WTC11 (cell line): ENCODE results near the gene QRSL1. TPM values are rescaled to one million over a fixed set of nuclear protein-coding genes. Genes with fewer than 3 reads are reported as not detected.

Experiments used
- ATAC-seq: fragments of 200-7000 bp; cut with Tn5 transposase; 2 replicates; pipeline ENCODE4 v1.10.0; 2021; ENCODE audit warnings: mild to moderate bottlenecking, moderate library complexity
- CTCF ChIA-PET: fragments of 300-600 bp; sonication (Branson Sonifier 250); formaldehyde crosslinking; loops from one replicate; lab custom pipeline; 2021; ENCODE audit warnings: antibody characterized with exemption; lab: Charles Lee
- POLR2A ChIA-PET: fragments of 350-600 bp; sonication (Branson Sonifier 250); formaldehyde crosslinking; loops from one replicate; lab custom pipeline; 2021; ENCODE audit warnings: antibody characterized with exemption; lab: Charles Lee
- DNase-seq: peaks from one replicate; pipeline ENCODE4 v3.0.0; 2021; ENCODE audit warnings: low spot score
- H3K27ac Mint-ChIP-seq: 2 replicates; pipeline ENCODE4 v1.8.0; 2021; ENCODE audit warnings: mixed read lengths
- H3K27me3 Mint-ChIP-seq: 2 replicates; pipeline ENCODE4 v1.8.0; 2021; ENCODE audit warnings: low read depth, mild to moderate bottlenecking, moderate library complexity, mixed read lengths
- H3K36me3 Mint-ChIP-seq: 2 replicates; pipeline ENCODE4 v1.8.0; 2021; ENCODE audit warnings: mixed read lengths
- H3K4me1 Mint-ChIP-seq: 2 replicates; pipeline ENCODE4 v1.8.0; 2022; ENCODE audit warnings: mixed read lengths
- H3K4me3 Mint-ChIP-seq: 2 replicates; pipeline ENCODE4 v1.8.0; 2021; ENCODE audit warnings: mild to moderate bottlenecking, moderate library complexity, mixed read lengths
- H3K9me3 Mint-ChIP-seq: 2 replicates; pipeline ENCODE4 v1.8.0; 2021; ENCODE audit warnings: mixed read lengths
- ELF4 ChIP-seq: sonication (generic); formaldehyde crosslinking; IDR thresholded peaks from 2 replicates; pipeline ENCODE4 v1.8.1; 2022; ENCODE audit warnings: low read depth, mild to moderate bottlenecking, moderate library complexity, missing genetic modification reagents
- EMX1 ChIP-seq: fragments of 250-450 bp; sonication (Bioruptor Pico); IDR thresholded peaks from 2 replicates; pipeline ENCODE4 v1.8.0; 2021; ENCODE audit warnings: mild to moderate bottlenecking
- MXD4 ChIP-seq: fragments of 250-450 bp; sonication (Bioruptor Pico); IDR thresholded peaks from 2 replicates; pipeline ENCODE4 v1.8.0; 2021; ENCODE audit warnings: mild to moderate bottlenecking, moderate library complexity, borderline replicate concordance
- NFE2L1 ChIP-seq: sonication (generic); formaldehyde crosslinking; IDR thresholded peaks from 2 replicates; pipeline ENCODE4 v1.8.1; 2023; ENCODE audit warnings: missing genetic modification reagents
- TEAD1 ChIP-seq: sonication (generic); formaldehyde crosslinking; IDR thresholded peaks from 2 replicates; pipeline ENCODE4 v1.8.0; 2022; ENCODE audit warnings: mild to moderate bottlenecking, missing genetic modification reagents
- ZBTB21 ChIP-seq: sonication (generic); formaldehyde crosslinking; IDR thresholded peaks from 2 replicates; pipeline ENCODE4 v1.8.1; 2023; ENCODE audit warnings: mild to moderate bottlenecking, missing genetic modification reagents, borderline replicate concordance
- ZNF281 ChIP-seq: sonication (generic); formaldehyde crosslinking; IDR thresholded peaks from 2 replicates; pipeline ENCODE4 v1.8.0; 2023; ENCODE audit warnings: mild to moderate bottlenecking, missing genetic modification reagents
- ZNF396 ChIP-seq: fragments of 250-450 bp; sonication (Bioruptor Pico); IDR thresholded peaks from 2 replicates; pipeline ENCODE4 v1.8.0; 2021; ENCODE audit warnings: mild to moderate bottlenecking, moderate library complexity, borderline replicate concordance
- ZNF532 ChIP-seq: fragments of 250-450 bp; sonication (Bioruptor Pico); IDR thresholded peaks from 2 replicates; pipeline ENCODE4 v1.9.0; 2021; ENCODE audit warnings: mild to moderate bottlenecking, borderline replicate concordance
- total RNA-seq: library from RNA; stranded (reverse); gene quantifications from 3 replicates; pipeline ENCODE4 v1.2.3, GENCODE V29; 2021
- TF ChIP-seq, protein P1 (sequence below): sonication (generic); formaldehyde crosslinking; IDR thresholded peaks from 2 replicates; pipeline ENCODE4 v1.8.0; 2022; ENCODE audit warnings: missing genetic modification reagents
- TF ChIP-seq, protein P2 (sequence below): fragments of 250-450 bp; sonication (Bioruptor Pico); IDR thresholded peaks from 2 replicates; pipeline ENCODE4 v1.9.0; 2021; ENCODE audit warnings: mild to moderate bottlenecking
- TF ChIP-seq, protein P3 (sequence below): fragments of 200-600 bp; IDR thresholded peaks from 2 replicates; pipeline ENCODE4 v1.8.0; 2022; ENCODE audit warnings: antibody characterized with exemption
- TF ChIP-seq, protein P4 (sequence below): sonication (generic); formaldehyde crosslinking; IDR thresholded peaks from 2 replicates; pipeline ENCODE4 v1.8.1; 2023; ENCODE audit warnings: mild to moderate bottlenecking, missing genetic modification reagents

QRSL1 gene
- total RNA-seq, 1 experiment from 2014 or later = 17.7 TPM

DNA sequence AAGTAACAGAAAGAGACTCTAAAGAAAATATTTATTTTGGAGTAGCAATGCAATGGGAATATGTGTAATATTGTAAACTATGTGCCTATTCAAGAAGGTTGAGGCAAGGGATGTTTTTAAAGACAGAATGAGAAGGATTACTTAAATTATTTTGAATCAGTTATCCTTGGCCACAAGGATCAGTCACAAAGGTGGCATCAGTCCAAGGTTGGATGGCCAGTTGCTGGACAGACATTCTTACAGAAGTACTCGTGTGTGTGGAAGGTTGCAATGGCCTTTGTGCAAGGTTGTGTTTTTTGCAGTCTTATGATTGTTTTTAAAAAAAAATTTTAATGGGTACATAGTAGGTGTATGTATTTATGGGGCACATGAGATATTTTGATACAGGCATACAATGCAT, 2.0 kb downstream of the QRSL1 start:
- no peak for TF ChIP-seq MXD4
- no peak for TF ChIP-seq NFE2L1 (CRISPR knock-in tag)
- TF ChIP-seq ZNF281 (CRISPR knock-in tag) = no peak
- TF ChIP-seq, protein P1, sequence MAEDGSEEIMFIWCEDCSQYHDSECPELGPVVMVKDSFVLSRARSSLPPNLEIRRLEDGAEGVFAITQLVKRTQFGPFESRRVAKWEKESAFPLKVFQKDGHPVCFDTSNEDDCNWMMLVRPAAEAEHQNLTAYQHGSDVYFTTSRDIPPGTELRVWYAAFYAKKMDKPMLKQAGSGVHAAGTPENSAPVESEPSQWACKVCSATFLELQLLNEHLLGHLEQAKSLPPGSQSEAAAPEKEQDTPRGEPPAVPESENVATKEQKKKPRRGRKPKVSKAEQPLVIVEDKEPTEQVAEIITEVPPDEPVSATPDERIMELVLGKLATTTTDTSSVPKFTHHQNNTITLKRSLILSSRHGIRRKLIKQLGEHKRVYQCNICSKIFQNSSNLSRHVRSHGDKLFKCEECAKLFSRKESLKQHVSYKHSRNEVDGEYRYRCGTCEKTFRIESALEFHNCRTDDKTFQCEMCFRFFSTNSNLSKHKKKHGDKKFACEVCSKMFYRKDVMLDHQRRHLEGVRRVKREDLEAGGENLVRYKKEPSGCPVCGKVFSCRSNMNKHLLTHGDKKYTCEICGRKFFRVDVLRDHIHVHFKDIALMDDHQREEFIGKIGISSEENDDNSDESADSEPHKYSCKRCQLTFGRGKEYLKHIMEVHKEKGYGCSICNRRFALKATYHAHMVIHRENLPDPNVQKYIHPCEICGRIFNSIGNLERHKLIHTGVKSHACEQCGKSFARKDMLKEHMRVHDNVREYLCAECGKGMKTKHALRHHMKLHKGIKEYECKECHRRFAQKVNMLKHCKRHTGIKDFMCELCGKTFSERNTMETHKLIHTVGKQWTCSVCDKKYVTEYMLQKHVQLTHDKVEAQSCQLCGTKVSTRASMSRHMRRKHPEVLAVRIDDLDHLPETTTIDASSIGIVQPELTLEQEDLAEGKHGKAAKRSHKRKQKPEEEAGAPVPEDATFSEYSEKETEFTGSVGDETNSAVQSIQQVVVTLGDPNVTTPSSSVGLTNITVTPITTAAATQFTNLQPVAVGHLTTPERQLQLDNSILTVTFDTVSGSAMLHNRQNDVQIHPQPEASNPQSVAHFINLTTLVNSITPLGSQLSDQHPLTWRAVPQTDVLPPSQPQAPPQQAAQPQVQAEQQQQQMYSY = no peak
- TF ChIP-seq EMX1 (CRISPR knock-in tag) = no peak
- H3K4me3 Mint-ChIP-seq = no peak overlapping the region
- peaks cover 29% of the 10 kb centered on the region for H3K4me1 Mint-ChIP-seq
- no peaks in the 10 kb centered on the region for H3K27me3 Mint-ChIP-seq
- H3K9me3 Mint-ChIP-seq = no peaks in the 10 kb centered on the region
- ChIA-PET POLR2A (no interaction called here), CTCF (no interaction called here)
- DNase-seq (no peak), ATAC-seq (no peak)
- no peak overlapping the region for H3K27ac Mint-ChIP-seq
- no peaks in the 10 kb centered on the region for H3K36me3 Mint-ChIP-seq

DNA sequence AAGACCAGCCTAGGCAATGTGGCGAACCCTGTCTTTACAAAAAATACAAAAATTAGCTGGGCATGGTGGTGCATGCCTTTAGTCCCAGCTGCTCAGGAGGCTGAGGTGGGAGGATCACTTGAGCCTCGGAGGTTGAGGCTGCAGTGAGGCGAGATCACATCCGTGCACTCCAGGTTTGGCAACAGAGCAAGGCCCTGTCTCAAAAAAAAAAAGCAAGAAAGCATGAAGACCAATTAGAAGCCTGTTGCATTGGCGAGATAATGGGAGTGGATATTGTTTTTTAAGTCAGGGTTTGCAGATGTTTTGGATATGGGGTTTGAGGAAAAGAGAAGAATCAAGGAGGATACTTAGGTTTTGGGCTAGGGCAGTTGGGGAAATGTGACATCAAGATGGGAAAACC, 5.2 kb downstream of the QRSL1 start:
- no peak for TF ChIP-seq ZBTB21 (CRISPR knock-in tag)
- TF ChIP-seq, protein P2, sequence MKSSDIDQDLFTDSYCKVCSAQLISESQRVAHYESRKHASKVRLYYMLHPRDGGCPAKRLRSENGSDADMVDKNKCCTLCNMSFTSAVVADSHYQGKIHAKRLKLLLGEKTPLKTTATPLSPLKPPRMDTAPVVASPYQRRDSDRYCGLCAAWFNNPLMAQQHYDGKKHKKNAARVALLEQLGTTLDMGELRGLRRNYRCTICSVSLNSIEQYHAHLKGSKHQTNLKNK = no peak
- no peak for TF ChIP-seq TEAD1 (CRISPR knock-in tag)

GRCh38 chr6:106637051-106637716, 7.8 kb downstream of the QRSL1 start:
- Mint-ChIP-seq H3K4me3 (no peak overlapping the region), H3K36me3 (peaks cover 12% of the 10 kb centered on the region), H3K27me3 (no peaks in the 10 kb centered on the region), H3K9me3 (no peaks in the 10 kb centered on the region), H3K27ac (peak overlapping the region; percentile 15), H3K4me1 (peaks cover 30% of the 10 kb centered on the region)
- POLR2A ChIA-PET = no interaction called here
- CTCF ChIA-PET = interaction anchor here (0.9 to 2.1 kb wide), 2 partner anchors 29 to 342 kb away, joined by 7 read pairs; no protein-coding TSS in a partner anchor
- ATAC-seq (peak; percentile 43; the same call in 1 of the 2 replicates), DNase-seq (no peak)
- TF ChIP-seq, protein P3, sequence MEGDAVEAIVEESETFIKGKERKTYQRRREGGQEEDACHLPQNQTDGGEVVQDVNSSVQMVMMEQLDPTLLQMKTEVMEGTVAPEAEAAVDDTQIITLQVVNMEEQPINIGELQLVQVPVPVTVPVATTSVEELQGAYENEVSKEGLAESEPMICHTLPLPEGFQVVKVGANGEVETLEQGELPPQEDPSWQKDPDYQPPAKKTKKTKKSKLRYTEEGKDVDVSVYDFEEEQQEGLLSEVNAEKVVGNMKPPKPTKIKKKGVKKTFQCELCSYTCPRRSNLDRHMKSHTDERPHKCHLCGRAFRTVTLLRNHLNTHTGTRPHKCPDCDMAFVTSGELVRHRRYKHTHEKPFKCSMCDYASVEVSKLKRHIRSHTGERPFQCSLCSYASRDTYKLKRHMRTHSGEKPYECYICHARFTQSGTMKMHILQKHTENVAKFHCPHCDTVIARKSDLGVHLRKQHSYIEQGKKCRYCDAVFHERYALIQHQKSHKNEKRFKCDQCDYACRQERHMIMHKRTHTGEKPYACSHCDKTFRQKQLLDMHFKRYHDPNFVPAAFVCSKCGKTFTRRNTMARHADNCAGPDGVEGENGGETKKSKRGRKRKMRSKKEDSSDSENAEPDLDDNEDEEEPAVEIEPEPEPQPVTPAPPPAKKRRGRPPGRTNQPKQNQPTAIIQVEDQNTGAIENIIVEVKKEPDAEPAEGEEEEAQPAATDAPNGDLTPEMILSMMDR = no peak
- TF ChIP-seq, protein P2 = no peak
- TF ChIP-seq ZNF532 (CRISPR knock-in tag) (no peak), ELF4 (CRISPR knock-in tag) (no peak), ZNF396 (no peak)
- TF ChIP-seq, protein P4, sequence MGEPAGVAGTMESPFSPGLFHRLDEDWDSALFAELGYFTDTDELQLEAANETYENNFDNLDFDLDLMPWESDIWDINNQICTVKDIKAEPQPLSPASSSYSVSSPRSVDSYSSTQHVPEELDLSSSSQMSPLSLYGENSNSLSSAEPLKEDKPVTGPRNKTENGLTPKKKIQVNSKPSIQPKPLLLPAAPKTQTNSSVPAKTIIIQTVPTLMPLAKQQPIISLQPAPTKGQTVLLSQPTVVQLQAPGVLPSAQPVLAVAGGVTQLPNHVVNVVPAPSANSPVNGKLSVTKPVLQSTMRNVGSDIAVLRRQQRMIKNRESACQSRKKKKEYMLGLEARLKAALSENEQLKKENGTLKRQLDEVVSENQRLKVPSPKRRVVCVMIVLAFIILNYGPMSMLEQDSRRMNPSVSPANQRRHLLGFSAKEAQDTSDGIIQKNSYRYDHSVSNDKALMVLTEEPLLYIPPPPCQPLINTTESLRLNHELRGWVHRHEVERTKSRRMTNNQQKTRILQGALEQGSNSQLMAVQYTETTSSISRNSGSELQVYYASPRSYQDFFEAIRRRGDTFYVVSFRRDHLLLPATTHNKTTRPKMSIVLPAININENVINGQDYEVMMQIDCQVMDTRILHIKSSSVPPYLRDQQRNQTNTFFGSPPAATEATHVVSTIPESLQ (CRISPR knock-in tag) = no peak

More for the DNA sequence above, 5.2 kb downstream of the QRSL1 start:
- Mint-ChIP-seq H3K4me3 (no peak overlapping the region), H3K9me3 (no peaks in the 10 kb centered on the region), H3K4me1 (peaks cover 31% of the 10 kb centered on the region), H3K36me3 (0 out of 2 replicates have a peak, but pooled peaks cover 3% of the 10 kb centered on the region), H3K27ac (peak overlapping the region; percentile 14), H3K27me3 (no peaks in the 10 kb centered on the region)
- POLR2A ChIA-PET = no interaction called here
- ATAC-seq = no peak
- CTCF ChIA-PET = interaction anchor here (1.6 kb wide), 1 partner anchor 345 kb away, joined by 4 read pairs; no protein-coding TSS in a partner anchor
- no peak for DNase-seq
